KMS-11 (cell line): Measurements from ENCODE around the gene TAF3.

Experiments used
- H2AFZ ChIP-seq: fragments of 200-600 bp; sonication (generic); 2 replicates; pipeline ENCODE4 v1.6.1; 2016; ENCODE audit warnings: antibody characterized with exemption, mixed run types, low read depth
- H3K27ac ChIP-seq: fragments of 200-600 bp; sonication (generic); 2 replicates; pipeline ENCODE4 v1.6.1; 2016; ENCODE audit warnings: mild to moderate bottlenecking, mixed run types
- H3K27me3 ChIP-seq: fragments of 200-600 bp; sonication (generic); 2 replicates; pipeline ENCODE4 v1.6.1; 2017; ENCODE audit warnings: mild to moderate bottlenecking, low read depth, mixed run types, moderate library complexity; ENCODE audit not compliant: insufficient read depth
- H3K36me3 ChIP-seq: fragments of 200-600 bp; sonication (generic); 2 replicates; pipeline ENCODE4 v1.6.1; 2017; ENCODE audit warnings: mild to moderate bottlenecking, mixed run types; ENCODE audit not compliant: insufficient read depth
- H3K4me1 ChIP-seq: fragments of 200-600 bp; sonication (generic); 2 replicates; pipeline ENCODE4 v1.6.1; 2016; ENCODE audit warnings: mild to moderate bottlenecking, low read depth, mixed run types; ENCODE audit not compliant: poor library complexity, severe bottlenecking
- H3K4me2 ChIP-seq: fragments of 200-600 bp; sonication (generic); 2 replicates; pipeline ENCODE4 v1.7.0; 2016; ENCODE audit warnings: mild to moderate bottlenecking, mixed run types
- H3K4me3 ChIP-seq: fragments of 200-600 bp; sonication (generic); IDR thresholded peaks from 2 replicates; pipeline ENCODE4 v1.6.1; 2017; ENCODE audit warnings: low read depth, low read length, mixed read lengths; ENCODE audit not compliant: insufficient read depth
- H3K79me2 ChIP-seq: fragments of 200-600 bp; sonication (generic); 2 replicates; pipeline ENCODE4 v1.6.1; 2016; ENCODE audit warnings: low read depth, mixed run types; ENCODE audit not compliant: insufficient read depth
- H3K9ac ChIP-seq: fragments of 200-600 bp; sonication (generic); 2 replicates; pipeline ENCODE4 v1.6.1; 2016; ENCODE audit warnings: mild to moderate bottlenecking, mixed run types
- H4K20me1 ChIP-seq: fragments of 200-600 bp; sonication (generic); 2 replicates; pipeline ENCODE4 v1.6.1; 2016; ENCODE audit warnings: mild to moderate bottlenecking, mixed run types; ENCODE audit not compliant: insufficient read depth
- CTCF ChIP-seq: fragments of 200-600 bp; sonication (generic); conservative IDR thresholded peaks from 2 replicates; pipeline ENCODE4 v1.6.1; 2017; ENCODE audit warnings: low read depth, mild to moderate bottlenecking, antibody characterized with exemption, low read length, moderate library complexity, mixed read lengths

Gene TAF3

GRCh38 chr10:7928536-7928935 is 110.2 kb downstream of the TAF3 start:
- H3K27me3 ChIP-seq: no peaks in the 10 kb centered on the region
- no peak overlapping the region for H3K9ac ChIP-seq
- TF ChIP-seq CTCF: no peak
- H3K4me2 ChIP-seq: no peak overlapping the region
- no peak overlapping the region for H2AFZ ChIP-seq
- no peaks in the 10 kb centered on the region; the same call in 1 of the 2 replicates for H3K79me2 ChIP-seq
- no peaks in the 10 kb centered on the region for H3K4me1 ChIP-seq
- no peaks in the 10 kb centered on the region for H3K36me3 ChIP-seq
- no peak overlapping the region for H3K27ac ChIP-seq
- no peaks in the 10 kb centered on the region for H4K20me1 ChIP-seq
- H3K4me3 ChIP-seq: no peak overlapping the region

GRCh38 chr10:7932301-7933036 is 114.2 kb downstream of the TAF3 start:
- H3K27ac ChIP-seq: no peak overlapping the region
- no peak overlapping the region for H3K4me3 ChIP-seq
- no peaks in the 10 kb centered on the region for H3K27me3 ChIP-seq
- peaks cover under 1% of the 10 kb centered on the region for H3K4me1 ChIP-seq
- H3K9ac ChIP-seq: no peak overlapping the region
- no peaks in the 10 kb centered on the region for H3K36me3 ChIP-seq
- no peak overlapping the region for H3K4me2 ChIP-seq
- peaks cover 5% of the 10 kb centered on the region; the same call in 1 of the 2 replicates for H3K79me2 ChIP-seq
- TF ChIP-seq CTCF: no peak
- H4K20me1 ChIP-seq: no peaks in the 10 kb centered on the region
- no peak overlapping the region for H2AFZ ChIP-seq

GRCh38 chr10:7933262-7933661 is 115.0 kb downstream of the TAF3 start:
- H2AFZ ChIP-seq: no peak overlapping the region
- H3K27me3 ChIP-seq: no peaks in the 10 kb centered on the region
- no peak overlapping the region for H3K4me2 ChIP-seq
- H3K4me1 ChIP-seq: peaks cover 8% of the 10 kb centered on the region
- H4K20me1 ChIP-seq: no peaks in the 10 kb centered on the region
- TF ChIP-seq CTCF: no peak
- no peaks in the 10 kb centered on the region for H3K36me3 ChIP-seq
- peaks cover 5% of the 10 kb centered on the region; the same call in 1 of the 2 replicates for H3K79me2 ChIP-seq
- H3K4me3 ChIP-seq: no peak overlapping the region
- no peak overlapping the region for H3K9ac ChIP-seq
- no peak overlapping the region for H3K27ac ChIP-seq

- peaks cover 5% of the 10 kb centered on the region; the same call in 1 of the 2 replicates for H3K79me2 ChIP-seq
- no peaks in the 10 kb centered on the region for H3K36me3 ChIP-seq
- no peak overlapping the region for H2AFZ ChIP-seq
- no peak overlapping the region for H3K27ac ChIP-seq
- no peak overlapping the region for H3K4me3 ChIP-seq
- no peaks in the 10 kb centered on the region for H3K27me3 ChIP-seq
- H3K4me2 ChIP-seq: no peak overlapping the region
- H4K20me1 ChIP-seq: no peaks in the 10 kb centered on the region
- H3K4me1 ChIP-seq: peaks cover 11% of the 10 kb centered on the region
- TF ChIP-seq CTCF: no peak
- no peak overlapping the region for H3K9ac ChIP-seq
Measured at GRCh38 chr10:7933757-7934156, 115.5 kb downstream of the TAF3 start.
